HG03571 (cell line): ENCODE data around the gene DPCD.
"Not testable (repeated sequence)": the region's sequence is repeated elsewhere in the genome, so short reads cannot be mapped to it uniquely, and the experiment has no call there.

ENCODE experiments used
- ATAC-seq: cut with Tn5 transposase; IDR thresholded peaks from one replicate; pipeline ENCODE4 v1.9.1; 2021; ENCODE audit not compliant: unreplicated experiment

DPCD gene

GRCh38 chr10:101617102-101617823, 29.1 kb downstream of the DPCD start:
- no peak for ATAC-seq

GRCh38 chr10:101617824-101618568, 29.9 kb downstream of the DPCD start:
- ATAC-seq: no peak

GRCh38 chr10:101618871-101619270, 30.8 kb downstream of the DPCD start:
- no peak for ATAC-seq

- no peak for ATAC-seq
Measured at GRCh38 chr10:101619983-101620382, 31.9 kb downstream of the DPCD start.

GRCh38 chr10:101623528-101623927, 35.4 kb downstream of the DPCD start:
- ATAC-seq: no peak

GRCh38 chr10:101624526-101625102, 36.5 kb downstream of the DPCD start:
- no peak for ATAC-seq

- no peak for ATAC-seq
Measured at GRCh38 chr10:101625821-101626412, 37.8 kb downstream of the DPCD start.

- ATAC-seq: no peak
Measured at GRCh38 chr10:101629837-101630632, 41.9 kb downstream of the DPCD start.

GRCh38 chr10:101630633-101630920, 42.5 kb downstream of the DPCD start:
- ATAC-seq: no peak

GRCh38 chr10:101631821-101632475, 43.8 kb downstream of the DPCD start:
- ATAC-seq: no peak

- not testable (repeated sequence) for ATAC-seq
Measured at GRCh38 chr10:101633510-101633909, 45.4 kb downstream of the DPCD start.

- no peak for ATAC-seq
Measured at GRCh38 chr10:101639141-101639900, 51.2 kb downstream of the DPCD start.

GRCh38 chr10:101643546-101643945, 55.4 kb downstream of the DPCD start:
- ATAC-seq: no peak

GRCh38 chr10:101644002-101644401, 55.9 kb downstream of the DPCD start:
- no peak for ATAC-seq

- no peak for ATAC-seq
Measured at GRCh38 chr10:101645659-101646058, 57.5 kb downstream of the DPCD start.

GRCh38 chr10:101646364-101646763, 58.2 kb downstream of the DPCD start:
- ATAC-seq: no peak

- ATAC-seq: no peak
Measured at GRCh38 chr10:101647255-101647654, 59.1 kb downstream of the DPCD start.

GRCh38 chr10:101649525-101650085, 61.5 kb downstream of the DPCD start:
- ATAC-seq: no peak

GRCh38 chr10:101650863-101651262, 62.7 kb downstream of the DPCD start:
- ATAC-seq: no peak

- ATAC-seq: no peak
Measured at GRCh38 chr10:101651336-101651735, 63.2 kb downstream of the DPCD start.
